GM12874 (cell line): ENCODE data around the gene TMEM266.

Experiments
- CTCF ChIP-seq: IDR thresholded peaks from 2 replicates; pipeline ENCODE4 v1.5.1; 2011; ENCODE audit warnings: low read depth, mild to moderate bottlenecking, control low read depth, low read length, moderate library complexity; ENCODE audit not compliant: insufficient read depth

Gene TMEM266

GRCh38 chr15:76208786-76209424 lies 149.1 kb downstream of the TMEM266 start:
- TF ChIP-seq CTCF: no peak

- no peak for TF ChIP-seq CTCF
Observed at GRCh38 chr15:76209523-76209922, 149.7 kb downstream of the TMEM266 start.

- TF ChIP-seq CTCF: no peak
Observed at GRCh38 chr15:76209942-76210341, 150.2 kb downstream of the TMEM266 start.

GRCh38 chr15:76215634-76216033 lies 155.8 kb downstream of the TMEM266 start:
- no peak for TF ChIP-seq CTCF

- no peak for TF ChIP-seq CTCF
Observed at GRCh38 chr15:76217029-76217881, 157.5 kb downstream of the TMEM266 start.

- no peak for TF ChIP-seq CTCF
Observed at GRCh38 chr15:76217882-76218217, 158.1 kb downstream of the TMEM266 start.

- no peak for TF ChIP-seq CTCF
Observed at GRCh38 chr15:76221085-76221767, 161.4 kb downstream of the TMEM266 start.
